GM10248 (cell line): Measurements from ENCODE around the gene NUDT8.

Experiments used
- CTCF ChIA-PET: fragments of 300-600 bp; sonication (Branson Sonifier 250); formaldehyde crosslinking; extraction: SDS; loops from one replicate; lab custom pipeline; 2021; ENCODE audit warnings: antibody characterized with exemption; lab: Yijun Ruan, JAX
- POLR2A ChIA-PET: fragments of 350-650 bp; sonication (Branson Sonifier 250); formaldehyde crosslinking; extraction: SDS; loops from one replicate; lab custom pipeline; 2020; ENCODE audit warnings: antibody characterized with exemption; lab: Yijun Ruan, JAX
- DNase-seq: peaks from one replicate; pipeline ENCODE4 v3.0.0; 2012; ENCODE audit errors: extremely low spot score
- CTCF ChIP-seq: IDR thresholded peaks from 2 replicates; pipeline ENCODE4 v1.5.1; 2012; ENCODE audit warnings: mild to moderate bottlenecking, low read depth; ENCODE audit errors: extremely low read depth, missing control alignments, control extremely low read depth

The NUDT8 gene

GRCh38 chr11:67642173-67643120 is 12.7 kb upstream of the NUDT8 start:
- TF ChIP-seq CTCF: no peak
- DNase-seq: no peak
- ChIA-PET CTCF (interaction anchor here (1.3 to 7.3 kb wide), 3 partner anchors 12 to 20 kb away, joined by 3 to 69 read pairs (median 8); partner anchors contain the start of gene NUDT8), POLR2A (no interaction called here)

GRCh38 chr11:67641338-67642172 is 11.8 kb upstream of the NUDT8 start:
- POLR2A ChIA-PET: no interaction called here
- DNase-seq: no peak
- TF ChIP-seq CTCF: no peak
- CTCF ChIA-PET: interaction anchor here (1.1 kb wide), 1 partner anchor 18 kb away, joined by 3 read pairs; no protein-coding TSS in a partner anchor

- ChIA-PET CTCF (interaction anchor here (1.1 to 3.4 kb wide), 2 partner anchors 11 to 19 kb away, joined by 3 to 31 read pairs; partner anchors contain the start of gene NUDT8), POLR2A (no interaction called here)
- TF ChIP-seq CTCF: no peak
- DNase-seq: no peak
These were observed 11.1 kb upstream of the NUDT8 start for GRCh38 chr11:67640758-67641337.

GRCh38 chr11:67640021-67640757 is 10.5 kb upstream of the NUDT8 start:
- DNase-seq: peak; percentile 80
- peak; percentile 81 for TF ChIP-seq CTCF
- ChIA-PET POLR2A (no interaction called here), CTCF (interaction anchor here (1.1 to 3.4 kb wide), 3 partner anchors 11 to 24 kb away, joined by 3 to 31 read pairs (median 3); partner anchors contain the start of gene NUDT8)

GRCh38 chr11:67639438-67639859 is 9.7 kb upstream of the NUDT8 start, which contains the start of gene TBX10:
TBX10 (minus strand) TSS chr11:67639763; CDS start chr11:67639472, 291 bp downstream.
- no peak for TF ChIP-seq CTCF
- DNase-seq: no peak
- CTCF ChIA-PET: interaction anchor here (1.6 to 6.3 kb wide), 6 partner anchors 7 to 23 kb away, joined by 3 to 49 read pairs (median 7); partner anchors contain the start of gene NUDT8
- POLR2A ChIA-PET: no interaction called here
